Measurements from ENCODE around the gene NEXMIF. TPM values are rescaled to one million over a fixed set of nuclear protein-coding genes. Genes with fewer than 3 reads are reported as not detected.

The NEXMIF gene
- total RNA-seq, 1 donor from 2014 or later = 0.20 TPM

- Mint-ChIP-seq H3K27ac (no peak overlapping the region), H3K4me1 (peaks cover 4% of the 10 kb centered on the region), H3K27me3 (ENCODE audit: low read depth) (peaks cover 69% of the 10 kb centered on the region), H3K4me3 (peak overlapping the region; percentile 56), H3K36me3 (no peaks in the 10 kb centered on the region), H3K9me3 (peaks cover 25% of the 10 kb centered on the region)
- DNase-seq (ENCODE audit: low spot score in 2 of 2, unreplicated experiment in 2 of 2) = peak in 1 of 2 experiments; percentile 37
- no peak for TF ChIP-seq CTCF (IDR thresholded peaks at IDR 0.05; ENCODE audit: unreplicated experiment)
Measured at GRCh38 chrX:74923942-74924448, 1.3 kb downstream of the NEXMIF start.

- peaks cover 69% of the 10 kb centered on the region for H3K27me3 Mint-ChIP-seq (ENCODE audit: low read depth)
- peaks cover 4% of the 10 kb centered on the region for H3K4me1 Mint-ChIP-seq
- H3K27ac Mint-ChIP-seq = no peak overlapping the region
- H3K9me3 Mint-ChIP-seq = peaks cover 24% of the 10 kb centered on the region
- TF ChIP-seq CTCF (IDR thresholded peaks at IDR 0.05; ENCODE audit: unreplicated experiment) = no peak
- H3K4me3 Mint-ChIP-seq = no peak overlapping the region
- H3K36me3 Mint-ChIP-seq = no peaks in the 10 kb centered on the region
- no peak for DNase-seq (ENCODE audit: low spot score in 2 of 2, unreplicated experiment in 2 of 2)
Measured at GRCh38 chrX:74922922-74923543, 2.2 kb downstream of the NEXMIF start.

- no peak overlapping the region for H3K27ac Mint-ChIP-seq
- TF ChIP-seq CTCF (IDR thresholded peaks at IDR 0.05; ENCODE audit: unreplicated experiment) = no peak
- H3K4me3 Mint-ChIP-seq = no peak overlapping the region
- H3K27me3 Mint-ChIP-seq (ENCODE audit: low read depth) = no peaks in the 10 kb centered on the region
- H3K36me3 Mint-ChIP-seq = no peaks in the 10 kb centered on the region
- no peaks in the 10 kb centered on the region for H3K4me1 Mint-ChIP-seq
- no peak for DNase-seq (ENCODE audit: low spot score in 2 of 2, unreplicated experiment in 2 of 2)
- H3K9me3 Mint-ChIP-seq = peaks cover 37% of the 10 kb centered on the region
Measured at GRCh38 chrX:74911494-74911893, 13.8 kb downstream of the NEXMIF start.

- Mint-ChIP-seq H3K36me3 (no peaks in the 10 kb centered on the region), H3K27me3 (ENCODE audit: low read depth) (no peaks in the 10 kb centered on the region), H3K9me3 (peaks cover 21% of the 10 kb centered on the region), H3K4me3 (no peak overlapping the region), H3K4me1 (no peaks in the 10 kb centered on the region), H3K27ac (no peak overlapping the region)
- no peak for DNase-seq (ENCODE audit: low spot score in 2 of 2, unreplicated experiment in 2 of 2)
- TF ChIP-seq CTCF (IDR thresholded peaks at IDR 0.05; ENCODE audit: unreplicated experiment) = no peak
Measured at GRCh38 chrX:74906417-74906816, 18.8 kb downstream of the NEXMIF start.

GRCh38 chrX:74902806-74903205 is 22.4 kb downstream of the NEXMIF start:
- no peak overlapping the region for H3K27ac Mint-ChIP-seq
- no peaks in the 10 kb centered on the region for H3K27me3 Mint-ChIP-seq (ENCODE audit: low read depth)
- no peak for DNase-seq (ENCODE audit: low spot score in 2 of 2, unreplicated experiment in 2 of 2)
- peaks cover 19% of the 10 kb centered on the region for H3K9me3 Mint-ChIP-seq
- no peak for TF ChIP-seq CTCF (IDR thresholded peaks at IDR 0.05; ENCODE audit: unreplicated experiment)
- H3K4me1 Mint-ChIP-seq = peaks cover 2% of the 10 kb centered on the region
- no peaks in the 10 kb centered on the region for H3K36me3 Mint-ChIP-seq
- H3K4me3 Mint-ChIP-seq = no peak overlapping the region
